Astrocyte (in vitro differentiated cells and primary cell): ENCODE data around the gene ELP4.

Experiments
- EZH2 ChIP-seq: IDR thresholded peaks from 2 replicates; pipeline ENCODE4 v1.6.1; 2012; ENCODE audit warnings: mild to moderate bottlenecking, low read length, inconsistent platforms; ENCODE audit not compliant: insufficient read depth
- TF ChIP-seq, protein P1 (sequence below): IDR thresholded peaks from 2 replicates; pipeline ENCODE4 v1.5.1; 2011; ENCODE audit warnings: low read depth, mild to moderate bottlenecking, inconsistent platforms, low read length, moderate library complexity; ENCODE audit not compliant: insufficient read depth

DNA sequence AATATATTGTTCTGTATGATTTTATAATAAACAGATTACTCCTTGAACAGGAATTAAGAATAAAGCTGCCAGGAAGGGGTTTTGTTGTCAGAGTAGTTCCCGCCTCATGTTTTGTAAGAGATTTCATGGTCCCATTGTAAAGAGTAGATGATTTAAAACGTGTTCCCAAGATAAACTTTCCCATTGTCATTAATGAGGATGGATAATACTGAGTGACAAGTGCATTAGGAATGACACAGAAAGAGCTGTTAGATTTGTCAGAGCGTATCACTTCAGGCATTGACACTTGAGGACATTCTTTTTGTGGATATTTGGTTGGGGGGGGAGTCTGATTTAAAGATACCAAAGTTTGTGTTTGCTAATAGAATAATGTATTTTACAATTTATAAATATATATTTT is 154.6 kb downstream of the ELP4 start:
- TF ChIP-seq EZH2, result no peak
- TF ChIP-seq, protein P1, sequence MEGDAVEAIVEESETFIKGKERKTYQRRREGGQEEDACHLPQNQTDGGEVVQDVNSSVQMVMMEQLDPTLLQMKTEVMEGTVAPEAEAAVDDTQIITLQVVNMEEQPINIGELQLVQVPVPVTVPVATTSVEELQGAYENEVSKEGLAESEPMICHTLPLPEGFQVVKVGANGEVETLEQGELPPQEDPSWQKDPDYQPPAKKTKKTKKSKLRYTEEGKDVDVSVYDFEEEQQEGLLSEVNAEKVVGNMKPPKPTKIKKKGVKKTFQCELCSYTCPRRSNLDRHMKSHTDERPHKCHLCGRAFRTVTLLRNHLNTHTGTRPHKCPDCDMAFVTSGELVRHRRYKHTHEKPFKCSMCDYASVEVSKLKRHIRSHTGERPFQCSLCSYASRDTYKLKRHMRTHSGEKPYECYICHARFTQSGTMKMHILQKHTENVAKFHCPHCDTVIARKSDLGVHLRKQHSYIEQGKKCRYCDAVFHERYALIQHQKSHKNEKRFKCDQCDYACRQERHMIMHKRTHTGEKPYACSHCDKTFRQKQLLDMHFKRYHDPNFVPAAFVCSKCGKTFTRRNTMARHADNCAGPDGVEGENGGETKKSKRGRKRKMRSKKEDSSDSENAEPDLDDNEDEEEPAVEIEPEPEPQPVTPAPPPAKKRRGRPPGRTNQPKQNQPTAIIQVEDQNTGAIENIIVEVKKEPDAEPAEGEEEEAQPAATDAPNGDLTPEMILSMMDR, result no peak
